OCI-LY3 (cell line): ENCODE data around the gene GPR27.

Source experiments
- H2AFZ ChIP-seq: fragments of 200-600, 300-600 bp; shearing (Covaris generic); 2 replicates; pipeline ENCODE4 v1.6.0; 2014; ENCODE audit warnings: antibody characterized with exemption, low read depth, low read length
- H3K27ac ChIP-seq: fragments of 200-600, 300-600 bp; sonication (generic); 2 replicates; pipeline ENCODE4 v1.5.1; 2014; ENCODE audit warnings: mild to moderate bottlenecking, low read length, moderate library complexity, mixed read lengths
- H3K27me3 ChIP-seq: fragments of 200-600, 300-600 bp; sonication (generic); 2 replicates; pipeline ENCODE4 v1.6.1; 2014; ENCODE audit warnings: low read depth, low read length, mixed read lengths
- H3K36me3 ChIP-seq: fragments of 200-600, 300-600 bp; sonication (generic); replicated peaks from 2 replicates; pipeline ENCODE3; 2014; ENCODE audit warnings: low read depth, low read length, mixed read lengths
- H3K4me1 ChIP-seq: fragments of 300-600, 200-600 bp; sonication (generic); 2 replicates; pipeline ENCODE4 v1.6.1; 2014; ENCODE audit warnings: low read length, mixed read lengths
- H3K4me2 ChIP-seq: fragments of 200-600, 300-600 bp; sonication (generic); 2 replicates; pipeline ENCODE4 v1.6.1; 2014; ENCODE audit warnings: low read length, mixed read lengths
- H3K4me3 ChIP-seq: fragments of 300-600, 200-600 bp; sonication (generic); 2 replicates; pipeline ENCODE4 v1.5.1; 2014; ENCODE audit warnings: antibody characterized with exemption, mild to moderate bottlenecking, low read length, moderate library complexity
- H3K79me2 ChIP-seq: fragments of 300-600, 200-600 bp; shearing (Covaris generic); 2 replicates; pipeline ENCODE4 v1.6.1; 2014; ENCODE audit warnings: mild to moderate bottlenecking, low read length, mixed read lengths
- H3K9ac ChIP-seq: fragments of 300-600, 200-600 bp; shearing (Covaris generic); 2 replicates; pipeline ENCODE4 v1.6.0; 2014; ENCODE audit warnings: mild to moderate bottlenecking, low read length, moderate library complexity
- H3K9me3 ChIP-seq: fragments of 200-600, 300-600 bp; shearing (Covaris generic); 2 replicates; pipeline ENCODE4 v1.6.1; 2014; ENCODE audit warnings: low read length, mixed read lengths; ENCODE audit not compliant: insufficient read depth
- H4K20me1 ChIP-seq: fragments of 200-600, 300-600 bp; sonication (generic); 2 replicates; pipeline ENCODE4 v1.6.1; 2016; ENCODE audit warnings: low read length, mixed read lengths; ENCODE audit not compliant: insufficient read depth
- CTCF ChIP-seq: fragments of 200-600, 300-600 bp; sonication (generic); IDR thresholded peaks from 2 replicates; pipeline ENCODE4 v1.5.1; 2014; ENCODE audit warnings: antibody characterized with exemption, low read length, low read depth
- EZH2phosphoT487 ChIP-seq: fragments of 200-600 bp; shearing (Covaris generic); IDR thresholded peaks from 2 replicates; pipeline ENCODE4 v1.6.1; 2018; ENCODE audit warnings: antibody characterized with exemption, mixed run types, low read depth

The GPR27 gene

GRCh38 chr3:71734881-71735280 is 18.8 kb upstream of the GPR27 start:
- Histone ChIP-seq H3K27me3 (peaks cover 55% of the 10 kb centered on the region), H3K4me2 (no peak overlapping the region), H3K79me2 (no peaks in the 10 kb centered on the region), H2AFZ (no peak overlapping the region), H3K9ac (no peak overlapping the region), H4K20me1 (no peaks in the 10 kb centered on the region), H3K9me3 (no peaks in the 10 kb centered on the region), H3K4me1 (peaks cover 10% of the 10 kb centered on the region), H3K4me3 (no peak overlapping the region), H3K36me3 (no peaks in the 10 kb centered on the region), H3K27ac (no peak overlapping the region)
- TF ChIP-seq CTCF (no peak), EZH2phosphoT487 (no peak)

GRCh38 chr3:71742621-71743020 is 11.0 kb upstream of the GPR27 start:
- H3K4me1 ChIP-seq = no peaks in the 10 kb centered on the region
- no peaks in the 10 kb centered on the region for H3K79me2 ChIP-seq
- no peak overlapping the region for H3K9ac ChIP-seq
- TF ChIP-seq EZH2phosphoT487 (no peak), CTCF (no peak)
- H3K4me3 ChIP-seq = no peak overlapping the region
- H3K4me2 ChIP-seq = no peak overlapping the region
- no peaks in the 10 kb centered on the region for H3K36me3 ChIP-seq
- 0 out of 2 replicates have a peak, but pooled peaks cover 11% of the 10 kb centered on the region for H3K9me3 ChIP-seq
- H3K27me3 ChIP-seq = peaks cover 14% of the 10 kb centered on the region
- no peak overlapping the region for H2AFZ ChIP-seq
- no peaks in the 10 kb centered on the region for H4K20me1 ChIP-seq
- H3K27ac ChIP-seq = no peak overlapping the region

GRCh38 chr3:71744738-71745137 is 8.9 kb upstream of the GPR27 start:
- Histone ChIP-seq H3K4me3 (no peak overlapping the region), H3K27me3 (peaks cover 13% of the 10 kb centered on the region; the same call in 1 of the 2 replicates), H3K79me2 (no peaks in the 10 kb centered on the region), H3K36me3 (no peaks in the 10 kb centered on the region), H3K9ac (no peak overlapping the region), H3K27ac (no peak overlapping the region), H3K9me3 (0 out of 2 replicates have a peak, but pooled peaks cover 11% of the 10 kb centered on the region), H4K20me1 (no peaks in the 10 kb centered on the region), H3K4me2 (no peak overlapping the region), H2AFZ (no peak overlapping the region), H3K4me1 (no peaks in the 10 kb centered on the region)
- TF ChIP-seq EZH2phosphoT487 (no peak), CTCF (no peak)

DNA sequence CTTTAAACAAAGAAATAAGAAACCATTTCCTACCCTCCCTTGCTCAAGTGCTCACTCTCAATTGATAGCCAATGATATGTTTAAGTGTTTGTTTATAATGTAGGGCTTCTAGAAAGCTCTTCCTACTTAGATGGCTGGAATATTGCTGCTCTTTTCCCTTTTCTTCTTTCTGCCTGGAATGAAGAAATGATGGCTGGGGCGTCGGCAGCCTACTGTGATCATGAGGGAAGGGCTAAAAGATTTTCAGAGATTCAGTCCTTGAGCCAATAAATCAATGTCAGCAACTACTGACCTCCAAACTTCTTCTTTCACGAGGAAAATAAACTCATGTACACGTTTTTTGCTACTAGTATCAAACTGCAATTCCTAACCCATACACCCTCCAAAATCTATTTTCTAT is 2.1 kb upstream of the GPR27 start:
- Histone ChIP-seq H3K4me1 (no peaks in the 10 kb centered on the region), H2AFZ (no peak overlapping the region), H3K9ac (no peak overlapping the region), H3K27me3 (peaks cover 25% of the 10 kb centered on the region; the same call in 1 of the 2 replicates), H4K20me1 (no peaks in the 10 kb centered on the region), H3K79me2 (no peaks in the 10 kb centered on the region), H3K27ac (no peak overlapping the region), H3K36me3 (no peaks in the 10 kb centered on the region), H3K4me3 (no peak overlapping the region), H3K4me2 (no peak overlapping the region), H3K9me3 (no peaks in the 10 kb centered on the region)
- TF ChIP-seq CTCF (no peak), EZH2phosphoT487 (no peak)
